ENCODE measurements around the gene SHB.

SHB gene

GRCh38 chr9:37988602-37989001 lies 80.4 kb downstream of the SHB start:
- DNase-seq (ENCODE audit: low read depth) = no peak

- no peak for DNase-seq (ENCODE audit: low read depth)
These were observed 81.0 kb downstream of the SHB start for GRCh38 chr9:37988041-37988440.

- DNase-seq (ENCODE audit: low read depth) = no peak
These were observed 81.5 kb downstream of the SHB start for GRCh38 chr9:37987467-37987981.

GRCh38 chr9:37986771-37987258 lies 82.2 kb downstream of the SHB start:
- DNase-seq (ENCODE audit: low read depth) = no peak

- DNase-seq (ENCODE audit: low read depth) = no peak
These were observed 83.0 kb downstream of the SHB start for GRCh38 chr9:37986001-37986400.

- DNase-seq (ENCODE audit: low read depth) = peak; percentile 39
These were observed 84.1 kb downstream of the SHB start for GRCh38 chr9:37984672-37985611.

- DNase-seq (ENCODE audit: low read depth) = no peak
These were observed 84.8 kb downstream of the SHB start for GRCh38 chr9:37984278-37984671.

- DNase-seq (ENCODE audit: low read depth) = no peak
These were observed 85.5 kb downstream of the SHB start for GRCh38 chr9:37983381-37984067.

GRCh38 chr9:37979844-37980243 lies 89.2 kb downstream of the SHB start:
- no peak for DNase-seq (ENCODE audit: low read depth)

GRCh38 chr9:37978983-37979382 lies 90.0 kb downstream of the SHB start:
- no peak for DNase-seq (ENCODE audit: low read depth)

- no peak for DNase-seq (ENCODE audit: low read depth)
These were observed 90.6 kb downstream of the SHB start for GRCh38 chr9:37978481-37978864.

GRCh38 chr9:37977851-37978480 lies 91.1 kb downstream of the SHB start:
- no peak for DNase-seq (ENCODE audit: low read depth)

GRCh38 chr9:37976714-37977477 lies 92.1 kb downstream of the SHB start:
- DNase-seq (ENCODE audit: low read depth) = peak; percentile 49

- DNase-seq (ENCODE audit: low read depth) = no peak
These were observed 93.4 kb downstream of the SHB start for GRCh38 chr9:37975639-37976038.

GRCh38 chr9:37974506-37975173 lies 94.4 kb downstream of the SHB start:
- DNase-seq (ENCODE audit: low read depth) = no peak

GRCh38 chr9:37972351-37972848 lies 96.6 kb downstream of the SHB start:
- DNase-seq (ENCODE audit: low read depth) = no peak

GRCh38 chr9:37971691-37972090 lies 97.3 kb downstream of the SHB start:
- DNase-seq (ENCODE audit: low read depth) = no peak

GRCh38 chr9:37971108-37971459 lies 97.9 kb downstream of the SHB start:
- no peak for DNase-seq (ENCODE audit: low read depth)

- no peak for DNase-seq (ENCODE audit: low read depth)
These were observed 98.5 kb downstream of the SHB start for GRCh38 chr9:37970301-37971107.
